Naive thymus-derived CD4-positive, alpha-beta T cell (primary cell): Measurements from ENCODE around the gene ANXA11. TPM values are rescaled to one million over a fixed set of nuclear protein-coding genes. Genes with fewer than 3 reads are reported as not detected.
"Not testable (repeated sequence)": the region's sequence is repeated elsewhere in the genome, so short reads cannot be mapped to it uniquely, and the experiment has no call there.

ENCODE experiments used
- ATAC-seq: fragments of 150-1000 bp; cut with Tn5 transposase; 2 replicates; pipeline ENCODE4 v1.10.0; 2021; ENCODE audit warnings: mild to moderate bottlenecking, moderate library complexity
- CTCF ChIA-PET: fragments of 350-600 bp; sonication (Branson Sonifier 250); formaldehyde crosslinking; loops from one replicate; lab custom pipeline; 2021; ENCODE audit warnings: antibody characterized with exemption; lab: Charles Lee
- POLR2A ChIA-PET: fragments of 350-600 bp; sonication (Branson Sonifier 250); formaldehyde crosslinking; loops from one replicate; lab custom pipeline; 2021; ENCODE audit warnings: antibody characterized with exemption, inconsistent platforms; lab: Charles Lee
- DNase-seq, 9 donors: peaks; one replicate each; pipeline versions ENCODE4 v3.0.0 to v3.0.0-alpha.2; 2020 to 2022; ENCODE audit warnings: mixed read lengths in 1 of 9
- H3K27ac ChIP-seq: one replicate; pipeline ENCODE4 v1.7.0; 2013; ENCODE audit warnings: mild to moderate bottlenecking, low read depth, low read length, moderate library complexity
- H3K27me3 ChIP-seq, 2 donors: one replicate each; pipeline ENCODE4 v1.7.0; 2013; ENCODE audit warnings: low read length in 2 of 2, mild to moderate bottlenecking in 2 of 2, moderate library complexity in 2 of 2; ENCODE audit not compliant: control insufficient read depth in 2 of 2, insufficient read depth in 2 of 2
- H3K36me3 ChIP-seq, 3 experiments: 1 replicate in 2 of 3; 2 replicates in 1 of 3; pipeline ENCODE4 v1.7.0; 2013; ENCODE audit warnings: low read length in 3 of 3, mild to moderate bottlenecking in 3 of 3, moderate library complexity in 1 of 3; ENCODE audit not compliant: insufficient read depth in 3 of 3, control insufficient read depth in 2 of 3
- H3K4me1 ChIP-seq, 2 donors: one replicate each; pipeline ENCODE4 v1.7.0; 2013; ENCODE audit warnings: low read length in 2 of 2, mild to moderate bottlenecking in 2 of 2, moderate library complexity in 1 of 2; ENCODE audit not compliant: control insufficient read depth in 2 of 2, insufficient read depth in 2 of 2
- H3K4me3 ChIP-seq: 2 replicates; pipeline ENCODE4 v1.7.0; 2013; ENCODE audit warnings: mild to moderate bottlenecking, low read length
- H3K9me3 ChIP-seq, 3 experiments: 1 replicate in 2 of 3; 2 replicates in 1 of 3; pipeline ENCODE4 v1.7.0; 2013; ENCODE audit warnings: low read length in 3 of 3; ENCODE audit not compliant: control insufficient read depth in 2 of 3
- H3K27ac Mint-ChIP-seq, 9 donors: one replicate each; pipeline ENCODE4 v1.8.0; 2020 to 2022; ENCODE audit warnings: mixed read lengths in 9 of 9, mild to moderate bottlenecking in 8 of 9, moderate library complexity in 5 of 9, inconsistent platforms in 2 of 9
- H3K27me3 Mint-ChIP-seq, 5 donors: one replicate each; pipeline ENCODE4 v1.8.0; 2021 to 2022; ENCODE audit warnings: mixed read lengths in 5 of 5, mild to moderate bottlenecking in 1 of 5
- H3K36me3 Mint-ChIP-seq, 5 donors: one replicate each; pipeline ENCODE4 v1.8.0; 2020 to 2022; ENCODE audit warnings: mixed read lengths in 5 of 5, mild to moderate bottlenecking in 3 of 5, inconsistent platforms in 1 of 5
- H3K4me1 Mint-ChIP-seq, 7 donors: one replicate each; pipeline ENCODE4 v1.8.0; 2020 to 2022; ENCODE audit warnings: mixed read lengths in 7 of 7, mild to moderate bottlenecking in 3 of 7, inconsistent platforms in 1 of 7
- H3K4me3 Mint-ChIP-seq, 10 donors: one replicate each; pipeline ENCODE4 v1.8.0; 2020 to 2022; ENCODE audit warnings: mild to moderate bottlenecking in 10 of 10, mixed read lengths in 10 of 10, moderate library complexity in 6 of 10, inconsistent platforms in 2 of 10
- H3K9me3 Mint-ChIP-seq, 11 donors: one replicate each; pipeline ENCODE4 v1.8.0; 2020 to 2022; ENCODE audit warnings: mixed read lengths in 11 of 11, mild to moderate bottlenecking in 4 of 11, inconsistent platforms in 1 of 11, moderate library complexity in 1 of 11
- intact Hi-C, 2 donors: fragments of 100-400 bp; cut with micrococcal nuclease; formaldehyde crosslinking; loops; one replicate each; pipeline ENCODE4 v1.15.1; 2023
- polyA plus RNA-seq, 2 donors: library from polyadenylated mRNA; unstranded; fragments of 300-500 nt; fragmentation: Illumina TruSeq; gene quantifications; one replicate each; pipeline ENCODE4 v1.2.3, GENCODE V29; 2021
- total RNA-seq, 6 experiments: library from RNA in 5 of 6; stranded (reverse) in 5 of 6; gene quantifications; 1 replicate in 5 of 6; 2 replicates in 1 of 6; pipeline ENCODE4 v1.2.3 and lab custom pipeline; 2021 to 2026

Gene ANXA11
- total and polyA plus RNA-seq, 7 experiments from 2014 or later = 189 to 278 (median 231) TPM

- CTCF ChIA-PET = interaction anchor here (0.6 kb wide), 1 partner anchor 400 kb away, joined by 4 read pairs; no protein-coding TSS in a partner anchor
- POLR2A ChIA-PET, DNase-seq, intact Hi-C loops, H3K27ac ChIP-seq, H3K36me3 ChIP-seq, H3K27me3 ChIP-seq, H3K27ac Mint-ChIP-seq, H3K9me3 ChIP-seq, H3K9me3 Mint-ChIP-seq, H3K4me1 ChIP-seq, H3K36me3 Mint-ChIP-seq, H3K4me3 Mint-ChIP-seq, H3K4me3 ChIP-seq: not testable (repeated sequence)
- Mint-ChIP-seq H3K4me1 (peaks cover 0 to 21% (median 0%) of the 10 kb centered on the region in 7 donors), H3K27me3 (peaks cover 3 to 14% (median 10%) of the 10 kb centered on the region in 5 donors)
- peak; percentile 57 for ATAC-seq
These were observed 45.1 kb upstream of the ANXA11 start for GRCh38 chr10:80250399-80250798.

DNA sequence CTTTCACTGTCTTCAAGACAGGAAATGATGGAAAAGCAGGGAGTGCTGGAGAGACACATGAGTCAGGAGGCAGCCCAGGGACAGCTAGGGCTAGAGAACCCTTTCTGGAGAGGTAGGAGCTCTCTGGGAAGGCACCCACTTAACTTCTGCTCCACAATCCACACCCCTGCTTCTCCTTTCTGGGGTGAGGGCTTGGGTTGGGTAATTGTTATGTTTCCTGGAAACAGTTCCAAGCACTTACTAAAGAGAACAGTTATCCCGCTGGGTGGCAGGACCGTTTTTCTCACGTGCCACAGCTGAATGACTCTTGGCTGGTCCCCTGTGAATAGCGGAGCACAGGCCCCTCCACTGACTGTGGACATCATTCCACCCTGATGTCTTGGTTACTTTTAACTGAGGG, 44.6 kb upstream of the ANXA11 start:
- intact Hi-C loops, H3K4me3 Mint-ChIP-seq: not testable (repeated sequence)

GRCh38 chr10:80247611-80248010, 42.3 kb upstream of the ANXA11 start:
- DNase-seq, H3K4me3 Mint-ChIP-seq, H3K9me3 ChIP-seq, H3K4me1 ChIP-seq, intact Hi-C loops, H3K4me3 ChIP-seq, H3K27me3 ChIP-seq, H3K27ac ChIP-seq, H3K36me3 ChIP-seq, H3K27ac Mint-ChIP-seq, POLR2A ChIA-PET, H3K36me3 Mint-ChIP-seq, ATAC-seq, H3K4me1 Mint-ChIP-seq, H3K9me3 Mint-ChIP-seq, CTCF ChIA-PET: not testable (repeated sequence)
- peaks cover 3 to 20% (median 8%) of the 10 kb centered on the region in 5 donors for H3K27me3 Mint-ChIP-seq

More for the DNA sequence above, 44.6 kb upstream of the ANXA11 start:
- H3K27ac Mint-ChIP-seq, H3K36me3 ChIP-seq, H3K36me3 Mint-ChIP-seq, H3K27ac ChIP-seq, H3K4me1 ChIP-seq, DNase-seq, CTCF ChIA-PET, POLR2A ChIA-PET, H3K9me3 ChIP-seq, H3K27me3 ChIP-seq, H3K4me3 ChIP-seq, H3K9me3 Mint-ChIP-seq: not testable (repeated sequence)
- H3K27me3 Mint-ChIP-seq = peaks cover 3 to 14% (median 10%) of the 10 kb centered on the region in 5 donors
- H3K4me1 Mint-ChIP-seq = peaks cover 0 to 21% (median 0%) of the 10 kb centered on the region in 7 donors
- peak; percentile 40 for ATAC-seq

DNA sequence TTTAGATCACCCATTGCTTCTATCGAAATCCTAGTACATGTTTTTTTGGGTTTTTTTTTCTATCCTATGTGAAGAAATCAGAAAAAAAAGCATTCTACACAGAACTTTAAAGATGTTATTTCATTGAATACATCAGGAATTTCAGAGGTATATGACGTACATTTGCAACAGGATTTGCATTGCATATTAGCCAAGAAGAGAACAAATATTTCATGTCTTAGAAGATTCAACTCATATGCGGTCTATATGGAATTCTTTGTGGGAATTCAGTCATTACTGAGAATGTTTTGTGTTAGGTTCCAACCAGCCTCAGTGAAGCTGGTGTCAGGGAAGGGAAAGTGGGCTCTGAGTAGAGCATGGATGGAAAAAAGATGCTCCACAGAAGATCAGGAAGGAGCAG, 39.0 kb upstream of the ANXA11 start:
- H3K4me1 Mint-ChIP-seq, H3K9me3 Mint-ChIP-seq, CTCF ChIA-PET, DNase-seq, H3K9me3 ChIP-seq, POLR2A ChIA-PET, H3K4me1 ChIP-seq, H3K27ac ChIP-seq, intact Hi-C loops, ATAC-seq, H3K4me3 ChIP-seq, H3K36me3 ChIP-seq, H3K4me3 Mint-ChIP-seq, H3K27ac Mint-ChIP-seq, H3K36me3 Mint-ChIP-seq, H3K27me3 ChIP-seq: not testable (repeated sequence)
- H3K27me3 Mint-ChIP-seq = peaks cover 0 to 20% (median 6%) of the 10 kb centered on the region in 5 donors

DNA sequence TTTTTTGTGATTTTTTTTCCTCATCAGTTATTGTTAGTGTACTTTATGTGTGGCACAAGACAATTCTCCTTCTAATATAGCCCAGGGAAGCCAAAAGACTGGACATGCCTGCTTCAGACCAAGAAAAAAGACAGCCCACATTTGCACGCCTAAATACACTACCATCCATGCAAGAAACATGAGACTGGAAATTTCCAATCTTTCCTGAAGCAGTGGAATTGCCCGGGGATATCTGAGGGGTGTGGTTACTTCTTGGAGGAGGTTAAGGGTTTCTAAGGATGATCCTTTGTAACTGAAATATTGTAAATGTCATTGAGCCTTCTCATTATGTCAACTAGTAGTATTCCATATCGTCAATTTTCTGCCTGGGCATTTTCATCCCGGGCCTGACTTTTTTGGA, 37.0 kb upstream of the ANXA11 start:
- H3K9me3 ChIP-seq, H3K4me1 Mint-ChIP-seq, POLR2A ChIA-PET, intact Hi-C loops, CTCF ChIA-PET, H3K27ac Mint-ChIP-seq, DNase-seq, H3K4me1 ChIP-seq, H3K9me3 Mint-ChIP-seq, H3K36me3 ChIP-seq, H3K4me3 Mint-ChIP-seq, ATAC-seq, H3K27me3 ChIP-seq, H3K36me3 Mint-ChIP-seq, H3K27ac ChIP-seq, H3K4me3 ChIP-seq: not testable (repeated sequence)
- peaks cover 0 to 17% (median 6%) of the 10 kb centered on the region in 5 donors for H3K27me3 Mint-ChIP-seq

DNA sequence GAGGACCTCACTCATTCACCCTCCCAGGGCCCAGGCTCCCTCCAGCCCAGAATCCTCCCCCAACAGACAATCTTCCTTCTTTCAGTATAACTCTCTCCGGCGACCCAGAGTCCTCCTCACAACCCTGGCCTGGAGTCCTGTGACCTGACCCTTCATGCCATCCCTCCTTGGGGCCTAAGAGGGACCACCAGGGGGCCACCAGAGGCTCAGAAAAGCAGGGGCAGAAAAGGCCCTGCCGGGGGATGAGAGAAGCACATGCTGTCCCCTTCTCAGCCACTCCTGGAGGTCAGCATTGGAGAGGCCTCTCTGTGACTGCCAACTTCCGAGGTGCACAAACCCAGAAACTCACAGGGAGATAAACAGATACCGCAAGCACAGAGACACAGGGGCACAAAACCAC, 31.1 kb upstream of the ANXA11 start:
- H3K4me1 Mint-ChIP-seq, H3K27me3 Mint-ChIP-seq: not testable (repeated sequence)

DNA sequence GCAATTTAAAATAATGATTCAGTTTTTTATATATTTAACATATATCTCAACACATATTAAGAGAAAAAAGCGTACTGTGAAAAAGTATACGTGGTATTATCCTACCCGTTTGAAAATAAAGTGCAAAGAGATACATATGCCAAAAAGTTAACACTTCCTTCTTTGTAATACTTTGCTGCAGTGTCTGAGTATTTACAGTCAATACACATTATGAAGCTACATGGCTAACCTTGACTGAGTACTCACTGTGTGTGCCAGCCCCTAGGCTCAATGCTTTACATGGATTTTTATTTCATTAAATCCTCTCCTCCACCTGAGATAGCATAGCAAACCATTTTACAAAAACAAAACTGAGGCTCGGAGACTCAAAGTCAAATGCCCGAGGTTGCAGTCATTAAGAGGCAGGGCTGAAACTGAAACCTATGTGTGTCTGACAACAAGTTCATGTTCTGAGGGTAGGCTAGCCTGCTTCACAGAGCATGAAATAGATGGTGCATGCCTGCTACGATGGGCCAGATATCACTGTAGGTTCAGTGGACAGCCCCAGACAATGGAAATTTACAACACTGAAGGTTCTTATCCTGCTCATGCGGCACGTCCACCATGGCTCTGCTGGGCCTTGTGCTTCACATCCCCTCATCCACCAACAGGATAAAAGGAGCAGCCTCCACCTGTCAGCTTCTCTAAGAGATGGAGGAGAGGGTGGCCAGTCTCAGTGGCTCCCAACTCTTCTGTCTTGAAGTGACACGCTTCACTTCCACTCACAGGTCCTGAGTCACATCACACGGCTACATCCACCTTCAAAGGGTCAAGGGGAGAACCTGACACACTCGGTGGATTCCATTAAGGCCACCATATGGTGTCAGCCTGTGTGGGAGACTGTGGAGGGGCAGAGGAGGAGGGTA, 29.2 kb upstream of the ANXA11 start:
- H3K36me3 Mint-ChIP-seq, H3K9me3 Mint-ChIP-seq, H3K27ac ChIP-seq, H3K4me1 ChIP-seq, DNase-seq, H3K9me3 ChIP-seq, CTCF ChIA-PET, POLR2A ChIA-PET, intact Hi-C loops, H3K27ac Mint-ChIP-seq, H3K36me3 ChIP-seq, H3K27me3 ChIP-seq, H3K4me1 Mint-ChIP-seq, ATAC-seq, H3K4me3 ChIP-seq, H3K4me3 Mint-ChIP-seq, H3K27me3 Mint-ChIP-seq: not testable (repeated sequence)

More for the DNA sequence above, 31.1 kb upstream of the ANXA11 start:
- CTCF ChIA-PET, intact Hi-C loops, DNase-seq, H3K4me3 ChIP-seq, POLR2A ChIA-PET, ATAC-seq, H3K27ac ChIP-seq, H3K4me1 ChIP-seq, H3K27me3 ChIP-seq, H3K9me3 ChIP-seq, H3K27ac Mint-ChIP-seq, H3K9me3 Mint-ChIP-seq, H3K4me3 Mint-ChIP-seq, H3K36me3 Mint-ChIP-seq, H3K36me3 ChIP-seq: not testable (repeated sequence)
